ENCODE results near the gene ANP32A. TPM values are rescaled to one million over a fixed set of nuclear protein-coding genes. Genes with fewer than 3 reads are reported as not detected.

Gene ANP32A
- total RNA-seq, 1 experiment from 2014 or later, result 220 TPM

DNA sequence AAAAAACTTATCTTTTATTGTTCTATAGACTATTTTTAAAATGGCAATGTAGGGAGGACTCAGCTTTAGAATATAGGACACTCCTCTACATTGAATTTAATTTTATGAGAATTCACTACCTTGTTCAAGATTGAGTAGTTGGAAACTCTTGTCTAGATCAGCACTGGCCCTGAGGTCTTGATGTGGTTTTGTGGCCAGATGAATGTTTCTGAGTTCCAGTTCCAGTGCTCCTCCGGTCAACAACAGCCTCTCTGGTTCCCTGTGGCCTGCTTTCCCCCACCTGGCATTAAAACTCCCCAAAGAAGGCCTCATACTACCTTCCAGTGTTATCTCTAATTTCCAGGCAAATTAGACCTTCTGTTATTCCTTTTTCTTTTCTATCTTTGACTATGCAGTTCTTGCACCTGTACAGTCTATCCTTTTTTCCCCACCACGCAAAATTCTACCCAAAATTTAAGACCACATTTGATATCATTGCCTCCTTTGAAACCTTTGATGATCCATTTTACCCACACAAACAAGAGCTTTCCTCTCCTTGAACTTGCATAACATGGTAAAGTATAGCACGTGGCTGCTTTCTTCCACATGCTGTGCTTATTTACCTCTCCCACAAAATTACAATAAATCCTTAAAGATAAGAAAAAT, 9.6 kb upstream of the ANP32A start:
- no peak for ATAC-seq
- H3K27me3 ChIP-seq (ENCODE audit: insufficient read depth, low read length), result no peaks in the 10 kb centered on the region
- POLR2A ChIA-PET, result no interaction called here

More for the DNA sequence above, 9.6 kb upstream of the ANP32A start:
- Histone ChIP-seq H3K4me1 (ENCODE audit: control insufficient read depth in 1 of 2, insufficient read depth in 2 of 2, low read length in 2 of 2) (no peaks in the 10 kb centered on the region), H3K9ac (ENCODE audit: low read length) (no peak overlapping the region), H3K79me2 (ENCODE audit: insufficient read depth, low read length) (no peaks in the 10 kb centered on the region), H3K27ac (ENCODE audit: low read depth, low read length) (no peak overlapping the region), H3K4me3 (replicated peaks in 1 of 2; ENCODE audit: low read depth in 1 of 2, low read length in 2 of 2) (no peak overlapping the region), H3K9me2 (ENCODE audit: insufficient read depth) (no peaks in the 10 kb centered on the region), H3K4me2 (ENCODE audit: low read length) (no peak overlapping the region), H3K36me3 (ENCODE audit: control insufficient read depth in 1 of 2, insufficient read depth in 2 of 2, low read length in 2 of 2) (no peaks in the 10 kb centered on the region), H2AFZ (ENCODE audit: low read depth, low read length, poor library complexity, severe bottlenecking) (no peak overlapping the region), H3K9me3 (ENCODE audit: control insufficient read depth in 1 of 2, insufficient read depth in 1 of 2, low read depth in 1 of 2, low read length in 2 of 2) (no peaks in the 10 kb centered on the region), H4K20me1 (ENCODE audit: insufficient read depth) (no peaks in the 10 kb centered on the region)
- no peak for DNase-seq (ENCODE audit: low read depth, low spot score)
- no TSS peak for BruUV-seq (replicated peaks)
- RAD21 ChIA-PET (ENCODE audit: low non-redundant PET in 1 of 2, low total read pairs in 2 of 2, uncharacterized antibody in 2 of 2, unreplicated experiment in 2 of 2), result no interaction called here
- TF ChIP-seq EZH2 (IDR thresholded peaks at IDR 0.05), result no peak
- no peak for TF ChIP-seq REST (IDR thresholded peaks at IDR 0.05; ENCODE audit: low read depth)
- TF ChIP-seq ZFX (IDR thresholded peaks at IDR 0.05), result no peak
- TF ChIP-seq SIN3A (IDR thresholded peaks at IDR 0.05; ENCODE audit: low read depth), result no peak
- TF ChIP-seq POLR2AphosphoS5 (IDR thresholded peaks at IDR 0.05; ENCODE audit: low read depth, low read length), result no peak
- TF ChIP-seq, protein P1, sequence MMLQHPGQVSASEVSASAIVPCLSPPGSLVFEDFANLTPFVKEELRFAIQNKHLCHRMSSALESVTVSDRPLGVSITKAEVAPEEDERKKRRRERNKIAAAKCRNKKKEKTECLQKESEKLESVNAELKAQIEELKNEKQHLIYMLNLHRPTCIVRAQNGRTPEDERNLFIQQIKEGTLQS (IDR thresholded peaks at IDR 0.05), result no peak
- TF ChIP-seq TCF7L2 (IDR thresholded peaks at IDR 0.05; ENCODE audit: borderline replicate concordance, extremely low read depth, insufficient read depth, insufficient read length), result no peak
- no peak for TF ChIP-seq RAD21 (IDR thresholded peaks at IDR 0.05; ENCODE audit: low read depth)
- TF ChIP-seq JUND (IDR thresholded peaks at IDR 0.05), result no peak
- TF ChIP-seq CEBPB (IDR thresholded peaks at IDR 0.05; ENCODE audit: low read depth), result no peak
- TF ChIP-seq EGR1 (IDR thresholded peaks at IDR 0.05; ENCODE audit: low read depth), result no peak
- TF ChIP-seq SRF (IDR thresholded peaks at IDR 0.05; ENCODE audit: low read depth), result no peak
- no peak for TF ChIP-seq POLR2A (IDR thresholded peaks at IDR 0.05; ENCODE audit: borderline replicate concordance, extremely low read depth, insufficient read depth, insufficient read length)
- TF ChIP-seq, protein P2, sequence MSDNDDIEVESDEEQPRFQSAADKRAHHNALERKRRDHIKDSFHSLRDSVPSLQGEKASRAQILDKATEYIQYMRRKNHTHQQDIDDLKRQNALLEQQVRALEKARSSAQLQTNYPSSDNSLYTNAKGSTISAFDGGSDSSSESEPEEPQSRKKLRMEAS (IDR thresholded peaks at IDR 0.05), result no peak
- TF ChIP-seq, protein P3, sequence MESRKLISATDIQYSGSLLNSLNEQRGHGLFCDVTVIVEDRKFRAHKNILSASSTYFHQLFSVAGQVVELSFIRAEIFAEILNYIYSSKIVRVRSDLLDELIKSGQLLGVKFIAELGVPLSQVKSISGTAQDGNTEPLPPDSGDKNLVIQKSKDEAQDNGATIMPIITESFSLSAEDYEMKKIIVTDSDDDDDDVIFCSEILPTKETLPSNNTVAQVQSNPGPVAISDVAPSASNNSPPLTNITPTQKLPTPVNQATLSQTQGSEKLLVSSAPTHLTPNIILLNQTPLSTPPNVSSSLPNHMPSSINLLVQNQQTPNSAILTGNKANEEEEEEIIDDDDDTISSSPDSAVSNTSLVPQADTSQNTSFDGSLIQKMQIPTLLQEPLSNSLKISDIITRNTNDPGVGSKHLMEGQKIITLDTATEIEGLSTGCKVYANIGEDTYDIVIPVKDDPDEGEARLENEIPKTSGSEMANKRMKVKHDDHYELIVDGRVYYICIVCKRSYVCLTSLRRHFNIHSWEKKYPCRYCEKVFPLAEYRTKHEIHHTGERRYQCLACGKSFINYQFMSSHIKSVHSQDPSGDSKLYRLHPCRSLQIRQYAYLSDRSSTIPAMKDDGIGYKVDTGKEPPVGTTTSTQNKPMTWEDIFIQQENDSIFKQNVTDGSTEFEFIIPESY (IDR thresholded peaks at IDR 0.05; ENCODE audit: extremely low read depth, insufficient replicate concordance, low read length), result no peak
- CTCF ChIA-PET, result no interaction called here
- intact Hi-C loops (cut with micrococcal nuclease), result no loop called here
